Cerebellar nuclear complex (tissue), 1 donor: ENCODE measurements around the gene TAF3.

ENCODE experiments used
- DNase-seq, 2 experiments: peaks; one replicate each; lab custom pipeline; 2025; lab: John Stamatoyannopoulos, UW

Gene TAF3

DNA sequence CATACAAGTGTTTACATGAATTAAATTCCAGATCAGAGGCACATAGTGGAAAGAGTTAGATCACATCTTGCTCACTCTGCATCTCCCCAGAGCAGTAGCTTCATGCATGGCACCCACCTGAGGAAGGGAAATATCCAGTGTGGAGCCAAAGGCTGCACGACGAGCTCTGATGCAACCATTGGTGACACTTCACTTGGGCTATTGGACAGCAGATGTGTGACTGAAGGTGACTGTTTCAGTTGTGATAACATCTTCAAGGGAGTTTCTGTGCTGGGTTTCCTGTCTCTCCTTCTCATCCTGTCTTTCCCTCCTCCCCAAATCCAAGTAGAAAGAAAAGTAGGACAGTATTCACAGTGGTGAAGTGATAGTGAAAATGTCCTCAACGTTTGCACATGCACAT is 115.0 kb downstream of the TAF3 start:
- DNase-seq: no peak

GRCh38 chr10:7933757-7934156 is 115.5 kb downstream of the TAF3 start:
- no peak for DNase-seq

DNA sequence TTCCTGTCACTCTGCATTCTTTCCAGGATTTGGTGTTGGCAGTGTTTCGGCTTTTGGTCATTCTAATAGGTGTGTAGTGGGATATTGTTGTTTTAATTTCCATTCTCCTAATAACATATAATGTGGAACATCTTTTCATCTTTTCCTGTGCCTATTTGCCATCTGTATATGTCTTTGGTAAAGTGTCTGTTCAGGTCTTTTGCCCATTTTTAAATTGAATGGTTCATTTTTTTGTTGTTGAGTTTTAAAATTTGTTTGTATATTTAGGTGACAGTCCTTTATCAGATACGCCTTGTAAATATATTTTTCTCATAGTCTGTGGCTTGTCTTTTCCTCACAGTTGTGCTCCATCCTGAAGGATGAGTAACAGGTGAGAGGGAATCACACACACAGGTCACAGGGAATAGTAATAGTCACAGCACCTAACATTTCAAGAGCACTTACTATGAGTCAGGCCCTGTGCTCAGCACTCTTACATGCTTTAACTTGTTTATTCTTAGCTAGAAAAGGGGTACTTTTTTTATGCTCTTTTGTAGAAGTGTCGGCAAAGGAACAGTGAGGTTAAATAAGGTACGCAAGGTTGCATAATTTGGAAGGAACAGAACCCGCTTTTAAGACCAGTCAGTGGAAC is 119.1 kb downstream of the TAF3 start:
- no peak for DNase-seq

DNA sequence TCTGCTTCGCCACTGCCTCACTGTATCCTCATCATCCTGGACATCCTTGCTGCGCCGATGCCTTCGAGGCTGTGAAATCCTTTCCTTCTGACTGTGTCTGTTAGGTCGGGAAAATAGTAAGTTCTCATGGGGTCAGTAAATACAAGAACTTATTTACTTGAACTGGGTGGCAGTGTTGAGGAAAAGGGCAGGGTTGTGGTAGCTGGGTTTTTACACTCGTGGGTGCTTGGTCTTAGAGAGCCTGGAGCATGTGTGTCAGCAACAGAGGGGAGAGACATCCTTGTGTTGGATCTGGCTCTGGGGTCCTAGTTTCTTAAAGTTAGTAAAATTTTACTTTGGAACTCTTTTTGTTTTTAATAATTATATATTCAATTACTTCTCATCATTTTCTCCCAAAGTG is 123.3 kb downstream of the TAF3 start:
- no peak for DNase-seq

- no peak for DNase-seq
Observed at GRCh38 chr10:7942316-7942715, 124.0 kb downstream of the TAF3 start.

DNA sequence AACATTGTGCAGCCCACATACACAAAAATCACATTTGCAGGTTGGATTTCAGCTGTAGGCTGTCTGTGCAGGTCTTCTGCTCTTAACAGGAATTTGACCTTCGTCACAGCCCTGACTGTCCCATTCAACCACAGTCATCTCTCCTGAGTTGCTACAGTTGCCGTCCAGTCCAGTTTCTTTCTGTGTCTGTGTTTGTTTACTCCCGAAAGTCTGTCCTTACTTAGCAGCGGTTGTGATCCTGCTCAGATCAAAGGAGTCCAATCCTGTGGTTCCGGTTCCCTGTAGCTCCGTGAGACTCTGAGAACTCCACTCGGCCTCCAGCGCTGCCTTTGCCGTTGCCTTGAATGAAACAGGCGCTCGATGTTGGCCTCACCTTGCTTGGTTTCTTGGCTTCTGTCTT is 124.6 kb downstream of the TAF3 start:
- DNase-seq: no peak

GRCh38 chr10:7944215-7944480 is 125.8 kb downstream of the TAF3 start:
- no peak for DNase-seq

DNA sequence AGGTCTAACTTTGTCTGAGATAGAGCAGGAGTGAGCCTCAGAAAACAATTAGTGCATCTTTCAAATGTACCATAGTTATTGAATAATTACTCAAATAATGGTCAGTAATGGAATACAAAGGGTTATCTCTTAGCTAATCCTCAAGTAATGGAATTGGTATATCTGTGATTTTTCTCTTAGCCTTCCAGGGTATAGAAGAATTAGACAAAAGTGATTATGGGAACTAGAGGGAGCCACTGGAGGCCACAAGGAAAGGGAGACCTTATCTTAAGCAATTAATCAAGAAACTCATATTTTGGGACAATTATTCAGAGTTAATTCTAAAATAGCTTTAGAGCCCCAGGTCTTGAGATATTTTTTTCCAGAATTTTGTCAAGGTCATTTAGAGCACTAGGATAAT is 126.2 kb downstream of the TAF3 start:
- no peak for DNase-seq

GRCh38 chr10:7945034-7945433 is 126.7 kb downstream of the TAF3 start:
- DNase-seq: no peak

GRCh38 chr10:7945469-7946187 is 127.3 kb downstream of the TAF3 start:
- no peak for DNase-seq

DNA sequence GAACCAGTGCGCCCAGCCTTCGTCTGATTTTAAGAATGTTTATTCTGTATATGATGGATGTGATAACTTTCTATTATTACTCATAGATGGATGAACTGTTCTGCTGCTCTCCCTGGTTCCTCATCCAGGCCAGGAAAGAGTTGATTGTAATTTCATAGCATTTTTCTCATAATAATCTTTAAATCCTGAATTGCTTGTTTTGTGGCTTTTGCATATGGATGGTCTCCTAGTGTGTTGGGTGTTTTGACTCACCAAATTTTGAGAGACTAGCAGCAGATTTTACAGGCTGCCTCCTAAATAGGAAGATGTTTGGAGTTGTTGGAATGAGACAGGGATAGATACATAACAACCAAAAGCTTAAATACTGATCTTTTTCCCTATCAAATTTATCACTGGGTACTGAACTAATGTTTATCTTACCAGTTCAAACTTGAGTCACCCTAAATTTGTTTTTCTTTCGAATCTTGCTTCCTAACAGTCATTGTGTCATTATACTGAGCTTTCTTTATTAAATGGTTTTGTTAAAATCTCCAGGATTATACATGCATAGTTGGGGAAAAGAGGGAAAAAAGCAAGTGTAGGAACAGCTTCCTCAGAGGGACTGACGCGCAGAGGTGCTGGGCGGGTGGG is 130.2 kb downstream of the TAF3 start:
- no peak for DNase-seq

DNA sequence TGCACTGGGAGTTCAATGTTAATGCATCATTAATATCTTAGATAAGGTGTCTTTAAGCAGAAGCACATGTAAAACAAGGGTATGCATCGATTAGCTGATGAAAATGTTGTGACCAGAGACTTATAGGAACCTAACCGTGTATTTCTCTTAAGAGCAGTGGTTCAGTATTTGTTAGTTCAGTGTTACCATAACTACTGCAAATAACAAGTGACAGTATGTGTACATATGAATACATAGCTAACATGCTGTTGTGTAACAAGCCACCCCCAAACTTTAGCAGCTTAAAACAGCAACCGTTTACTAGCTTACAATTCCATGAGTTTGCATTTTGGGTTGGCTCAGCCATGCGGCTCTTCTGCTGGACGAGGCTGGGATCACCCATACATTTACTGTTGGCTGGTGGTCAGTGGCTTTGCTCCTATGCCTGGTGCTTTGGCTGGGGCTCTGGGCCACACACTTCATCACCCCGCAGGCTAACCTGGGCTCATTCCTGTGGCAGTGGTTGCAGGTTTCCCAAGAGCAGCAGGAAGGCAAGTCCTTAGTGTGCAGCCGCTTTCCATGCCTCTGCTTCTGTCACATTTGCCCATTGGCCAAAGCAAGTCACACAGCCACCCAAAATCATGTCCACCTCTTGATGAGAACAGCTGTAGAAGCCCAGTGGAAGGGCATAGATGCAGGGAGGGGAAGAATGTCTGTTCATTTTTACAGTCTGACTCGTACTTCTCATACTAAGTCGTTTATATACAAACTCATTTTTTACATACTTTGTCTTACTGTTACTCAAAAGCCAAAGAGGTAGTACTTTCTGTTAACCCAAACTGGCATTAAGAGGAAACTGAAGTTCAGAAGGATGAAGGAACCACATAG is 132.9 kb downstream of the TAF3 start:
- no peak for DNase-seq

GRCh38 chr10:7952266-7952665 is 134.0 kb downstream of the TAF3 start:
- no peak for DNase-seq

GRCh38 chr10:7953447-7953846 is 135.1 kb downstream of the TAF3 start:
- no peak for DNase-seq

GRCh38 chr10:7955446-7955845 is 137.1 kb downstream of the TAF3 start:
- no peak for DNase-seq

DNA sequence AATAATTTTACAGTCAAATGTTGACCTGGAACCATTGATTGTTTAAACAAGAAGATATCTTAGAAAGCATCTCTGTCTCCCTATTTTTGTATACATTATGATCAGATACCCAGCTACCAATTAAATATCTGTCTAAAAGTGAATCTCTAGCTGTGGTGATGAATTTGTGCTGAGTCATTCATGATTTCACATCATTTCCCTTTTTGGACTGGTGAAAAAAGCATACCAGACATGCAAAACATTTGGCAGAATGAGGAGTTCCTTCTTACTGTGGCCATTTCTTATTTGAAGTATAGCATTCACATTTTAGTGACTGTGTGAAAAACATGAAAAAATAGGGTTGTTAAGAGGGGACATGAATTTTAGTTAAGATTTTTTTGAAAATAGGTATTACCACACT is 138.2 kb downstream of the TAF3 start:
- DNase-seq: no peak

DNA sequence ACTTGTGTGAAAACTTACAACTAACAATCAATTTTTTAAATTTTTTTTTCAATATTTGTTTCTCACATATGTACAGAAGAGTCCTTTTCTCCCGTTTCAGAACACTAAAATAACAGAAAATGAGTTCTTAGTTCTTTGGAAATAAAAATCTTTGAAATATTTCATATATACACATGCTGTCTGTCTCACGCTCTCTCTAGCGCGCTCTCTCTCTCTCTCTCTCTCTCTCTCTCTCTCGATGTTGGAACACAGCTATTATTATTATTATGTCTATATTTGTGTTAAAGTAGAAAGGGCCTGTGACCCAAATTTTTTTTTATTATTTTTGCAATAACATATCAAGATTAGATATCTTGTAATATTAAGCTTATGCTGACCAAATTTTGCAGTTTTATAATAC is 139.3 kb downstream of the TAF3 start:
- no peak for DNase-seq

- no peak for DNase-seq
Observed at GRCh38 chr10:7958442-7958841, 140.1 kb downstream of the TAF3 start.

- DNase-seq: no peak
Observed at GRCh38 chr10:7960108-7960507, 141.8 kb downstream of the TAF3 start.

GRCh38 chr10:7962592-7962991 is 144.3 kb downstream of the TAF3 start:
- no peak for DNase-seq

DNA sequence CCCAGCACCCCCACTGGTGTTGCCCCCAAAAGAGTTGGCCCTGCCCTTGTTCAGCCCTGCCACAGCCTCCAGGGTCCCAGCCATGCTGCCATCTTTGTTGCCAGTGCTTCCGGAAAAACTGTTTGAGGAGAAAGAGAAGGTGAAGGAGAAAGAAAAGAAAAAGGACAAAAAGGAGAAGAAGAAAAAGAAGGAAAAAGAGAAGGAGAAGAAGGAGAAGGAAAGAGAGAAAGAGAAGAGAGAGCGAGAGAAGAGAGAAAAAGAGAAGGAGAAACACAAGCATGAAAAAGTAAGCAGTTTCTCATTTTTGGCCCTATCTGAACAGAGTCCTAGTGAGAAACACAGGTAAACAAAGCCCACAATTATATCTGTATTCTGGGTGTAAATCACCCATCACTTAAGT is 147.2 kb downstream of the TAF3 start:
- no peak for DNase-seq

- DNase-seq: no peak
Observed at GRCh38 chr10:7967035-7967434, 148.7 kb downstream of the TAF3 start.
